Measurements from ENCODE around the gene ALOX5. TPM values are rescaled to one million over a fixed set of nuclear protein-coding genes. Genes with fewer than 3 reads are reported as not detected.
A peak's percentile ranks its signal among the peaks of the same experiment; 100 is the strongest.

Gene ALOX5
- total RNA-seq, 2 experiments from 2014 or later: 9.7 to 9.9 TPM

- ChIA-PET CTCF (interaction anchor here (1.5 kb wide), 1 partner anchor 11 kb away, joined by 7 read pairs; no protein-coding TSS in a partner anchor), POLR2A (interaction anchor here (2.6 kb wide), 1 partner anchor 34 kb away, joined by 11 read pairs; no protein-coding TSS in a partner anchor)
- Mint-ChIP-seq H3K4me3 (no peak overlapping the region), H3K36me3 (ENCODE audit: low read depth) (peaks cover 28% of the 10 kb centered on the region), H3K27me3 (ENCODE audit: low read depth) (no peaks in the 10 kb centered on the region), H3K9me3 (ENCODE audit: insufficient read depth) (no peaks in the 10 kb centered on the region), H3K4me1 (ENCODE audit: low read depth) (peaks cover 52% of the 10 kb centered on the region), H3K27ac (peak overlapping the region; percentile 97)
- ATAC-seq: no peak
- DNase-seq: no peak
Observed at GRCh38 chr10:45454262-45454661, 80.2 kb downstream of the ALOX5 start.

GRCh38 chr10:45454859-45455258 lies 80.8 kb downstream of the ALOX5 start:
- ATAC-seq (peak; percentile 71), DNase-seq (no peak)
- Mint-ChIP-seq H3K4me1 (ENCODE audit: low read depth) (peaks cover 57% of the 10 kb centered on the region), H3K9me3 (ENCODE audit: insufficient read depth) (no peaks in the 10 kb centered on the region), H3K36me3 (ENCODE audit: low read depth) (peaks cover 34% of the 10 kb centered on the region), H3K27me3 (ENCODE audit: low read depth) (no peaks in the 10 kb centered on the region), H3K27ac (peak overlapping the region; percentile 97), H3K4me3 (peak overlapping the region; percentile 34)
- CTCF ChIA-PET: interaction anchor here (1.6 kb wide), 1 partner anchor 35 kb away, joined by 4 read pairs; no protein-coding TSS in a partner anchor
- POLR2A ChIA-PET: interaction anchor here (1.1 to 2.6 kb wide), 2 partner anchors 34 to 35 kb away, joined by 5 to 11 read pairs; no protein-coding TSS in a partner anchor

GRCh38 chr10:45456233-45456632 lies 82.2 kb downstream of the ALOX5 start:
- Mint-ChIP-seq H3K36me3 (ENCODE audit: low read depth) (peaks cover 41% of the 10 kb centered on the region), H3K9me3 (ENCODE audit: insufficient read depth) (no peaks in the 10 kb centered on the region), H3K4me1 (ENCODE audit: low read depth) (peaks cover 71% of the 10 kb centered on the region), H3K27ac (peak overlapping the region; percentile 97), H3K4me3 (no peak overlapping the region), H3K27me3 (ENCODE audit: low read depth) (no peaks in the 10 kb centered on the region)
- no peak for ATAC-seq
- no peak for DNase-seq
- POLR2A ChIA-PET: interaction anchor here (1.1 kb wide), 1 partner anchor 35 kb away, joined by 5 read pairs; no protein-coding TSS in a partner anchor
- CTCF ChIA-PET: interaction anchor here (0.9 to 1.6 kb wide), 2 partner anchors 9 to 36 kb away, joined by 4 read pairs; no protein-coding TSS in a partner anchor

GRCh38 chr10:45456822-45457221 lies 82.8 kb downstream of the ALOX5 start:
- ChIA-PET POLR2A (no interaction called here), CTCF (no interaction called here)
- no peaks in the 10 kb centered on the region for H3K9me3 Mint-ChIP-seq (ENCODE audit: insufficient read depth)
- peaks cover 72% of the 10 kb centered on the region for H3K4me1 Mint-ChIP-seq (ENCODE audit: low read depth)
- no peak for DNase-seq
- peaks cover 41% of the 10 kb centered on the region for H3K36me3 Mint-ChIP-seq (ENCODE audit: low read depth)
- no peak for ATAC-seq
- no peak overlapping the region for H3K4me3 Mint-ChIP-seq
- H3K27me3 Mint-ChIP-seq (ENCODE audit: low read depth): no peaks in the 10 kb centered on the region
- no peak overlapping the region for H3K27ac Mint-ChIP-seq

GRCh38 chr10:45457487-45457886 lies 83.5 kb downstream of the ALOX5 start:
- Mint-ChIP-seq H3K9me3 (ENCODE audit: insufficient read depth) (no peaks in the 10 kb centered on the region), H3K27ac (peak overlapping the region; percentile 58), H3K36me3 (ENCODE audit: low read depth) (peaks cover 44% of the 10 kb centered on the region), H3K27me3 (ENCODE audit: low read depth) (no peaks in the 10 kb centered on the region), H3K4me1 (ENCODE audit: low read depth) (peaks cover 74% of the 10 kb centered on the region), H3K4me3 (no peak overlapping the region)
- ATAC-seq: no peak
- CTCF ChIA-PET: no interaction called here
- POLR2A ChIA-PET: no interaction called here
- no peak for DNase-seq

- CTCF ChIA-PET: interaction anchor here (1.1 to 3.9 kb wide), 5 partner anchors 39 to 516 kb away, joined by 3 to 18 read pairs (median 7); partner anchors contain the start of gene ZFAND4
- H3K4me3 Mint-ChIP-seq: no peak overlapping the region
- peak overlapping the region; percentile 72 for H3K27ac Mint-ChIP-seq
- no peak for DNase-seq
- no peaks in the 10 kb centered on the region for H3K9me3 Mint-ChIP-seq (ENCODE audit: insufficient read depth)
- POLR2A ChIA-PET: interaction anchor here (0.6 to 1.6 kb wide), 2 partner anchors 39 to 41 kb away, joined by 3 to 4 read pairs; no protein-coding TSS in a partner anchor
- no peak for ATAC-seq
- no peaks in the 10 kb centered on the region for H3K27me3 Mint-ChIP-seq (ENCODE audit: low read depth)
- H3K4me1 Mint-ChIP-seq (ENCODE audit: low read depth): peaks cover 72% of the 10 kb centered on the region
- peaks cover 41% of the 10 kb centered on the region for H3K36me3 Mint-ChIP-seq (ENCODE audit: low read depth)
Observed at GRCh38 chr10:45460235-45460878, 86.3 kb downstream of the ALOX5 start.

- no peaks in the 10 kb centered on the region for H3K27me3 Mint-ChIP-seq (ENCODE audit: low read depth)
- no peak for ATAC-seq
- DNase-seq: no peak
- POLR2A ChIA-PET: interaction anchor here (1.6 kb wide), 1 partner anchor 40 kb away, joined by 4 read pairs; no protein-coding TSS in a partner anchor
- H3K36me3 Mint-ChIP-seq (ENCODE audit: low read depth): peaks cover 38% of the 10 kb centered on the region
- CTCF ChIA-PET: interaction anchor here (1.1 to 3.9 kb wide), 5 partner anchors 40 to 517 kb away, joined by 3 to 18 read pairs (median 7); partner anchors contain the start of gene ZFAND4
- peaks cover 67% of the 10 kb centered on the region for H3K4me1 Mint-ChIP-seq (ENCODE audit: low read depth)
- no peak overlapping the region for H3K4me3 Mint-ChIP-seq
- no peaks in the 10 kb centered on the region for H3K9me3 Mint-ChIP-seq (ENCODE audit: insufficient read depth)
- H3K27ac Mint-ChIP-seq: peak overlapping the region; percentile 72
Observed at GRCh38 chr10:45461034-45461433, 87.0 kb downstream of the ALOX5 start.

- H3K4me1 Mint-ChIP-seq (ENCODE audit: low read depth): peaks cover 59% of the 10 kb centered on the region
- CTCF ChIA-PET: interaction anchor here (1.4 to 2.5 kb wide), 7 partner anchors 24 to 228 kb away, joined by 3 to 17 read pairs (median 8); no protein-coding TSS in a partner anchor
- POLR2A ChIA-PET: no interaction called here
- H3K27ac Mint-ChIP-seq: no peak overlapping the region
- DNase-seq (no peak), ATAC-seq (no peak)
- peaks cover 26% of the 10 kb centered on the region for H3K36me3 Mint-ChIP-seq (ENCODE audit: low read depth)
- H3K4me3 Mint-ChIP-seq: no peak overlapping the region
- no peaks in the 10 kb centered on the region for H3K27me3 Mint-ChIP-seq (ENCODE audit: low read depth)
- H3K9me3 Mint-ChIP-seq (ENCODE audit: insufficient read depth): no peaks in the 10 kb centered on the region
Observed at GRCh38 chr10:45463244-45464116, 89.5 kb downstream of the ALOX5 start.

- H3K27ac Mint-ChIP-seq: peak overlapping the region; percentile 8
- POLR2A ChIA-PET: interaction anchor here (1.3 to 1.7 kb wide), 3 partner anchors 44 to 207 kb away, joined by 3 to 5 read pairs (median 4); partner anchors contain the start of gene ZFAND4
- no peaks in the 10 kb centered on the region for H3K9me3 Mint-ChIP-seq (ENCODE audit: insufficient read depth)
- DNase-seq (peak; percentile 87), ATAC-seq (peak; percentile 96)
- CTCF ChIA-PET: interaction anchor here (0.6 to 2.6 kb wide), 31 partner anchors 9 to 565 kb away, joined by 3 to 32 read pairs (median 5); partner anchors contain the start of genes NCOA4 and ZFAND4
- no peaks in the 10 kb centered on the region for H3K27me3 Mint-ChIP-seq (ENCODE audit: low read depth)
- H3K36me3 Mint-ChIP-seq (ENCODE audit: low read depth): peaks cover 11% of the 10 kb centered on the region
- H3K4me1 Mint-ChIP-seq (ENCODE audit: low read depth): peaks cover 56% of the 10 kb centered on the region
- no peak overlapping the region for H3K4me3 Mint-ChIP-seq
Observed at GRCh38 chr10:45464958-45465567, 91.0 kb downstream of the ALOX5 start.

GRCh38 chr10:45466784-45467183 lies 92.8 kb downstream of the ALOX5 start:
- no peak overlapping the region for H3K27ac Mint-ChIP-seq
- no peaks in the 10 kb centered on the region for H3K27me3 Mint-ChIP-seq (ENCODE audit: low read depth)
- DNase-seq (no peak), ATAC-seq (no peak)
- peaks cover 48% of the 10 kb centered on the region for H3K4me1 Mint-ChIP-seq (ENCODE audit: low read depth)
- no peaks in the 10 kb centered on the region for H3K9me3 Mint-ChIP-seq (ENCODE audit: insufficient read depth)
- H3K36me3 Mint-ChIP-seq (ENCODE audit: low read depth): peaks cover 3% of the 10 kb centered on the region
- ChIA-PET POLR2A (no interaction called here), CTCF (interaction anchor here (0.8 to 2.6 kb wide), 2 partner anchors 205 kb away, joined by 3 to 32 read pairs; partner anchors contain the start of gene ZFAND4)
- no peak overlapping the region for H3K4me3 Mint-ChIP-seq

- Mint-ChIP-seq H3K4me1 (ENCODE audit: low read depth) (peaks cover 37% of the 10 kb centered on the region), H3K27ac (no peak overlapping the region), H3K9me3 (ENCODE audit: insufficient read depth) (no peaks in the 10 kb centered on the region), H3K27me3 (ENCODE audit: low read depth) (no peaks in the 10 kb centered on the region), H3K4me3 (no peak overlapping the region), H3K36me3 (ENCODE audit: low read depth) (no peaks in the 10 kb centered on the region)
- no peak for ATAC-seq
- DNase-seq: no peak
- ChIA-PET CTCF (interaction anchor here (0.9 kb wide), 2 partner anchors 111 to 204 kb away, joined by 3 read pairs; no protein-coding TSS in a partner anchor), POLR2A (no interaction called here)
Observed at GRCh38 chr10:45468079-45468478, 94.1 kb downstream of the ALOX5 start.
